GM21723 (cell line): Measurements from ENCODE around the gene CAPN8.
A peak's percentile ranks its signal among the peaks of the same experiment; 100 is the strongest.

ENCODE experiments used
- ATAC-seq: cut with Tn5 transposase; IDR thresholded peaks from one replicate; pipeline ENCODE4 v1.9.1; 2021; ENCODE audit warnings: mild to moderate bottlenecking, moderate library complexity; ENCODE audit not compliant: unreplicated experiment

CAPN8 gene

DNA sequence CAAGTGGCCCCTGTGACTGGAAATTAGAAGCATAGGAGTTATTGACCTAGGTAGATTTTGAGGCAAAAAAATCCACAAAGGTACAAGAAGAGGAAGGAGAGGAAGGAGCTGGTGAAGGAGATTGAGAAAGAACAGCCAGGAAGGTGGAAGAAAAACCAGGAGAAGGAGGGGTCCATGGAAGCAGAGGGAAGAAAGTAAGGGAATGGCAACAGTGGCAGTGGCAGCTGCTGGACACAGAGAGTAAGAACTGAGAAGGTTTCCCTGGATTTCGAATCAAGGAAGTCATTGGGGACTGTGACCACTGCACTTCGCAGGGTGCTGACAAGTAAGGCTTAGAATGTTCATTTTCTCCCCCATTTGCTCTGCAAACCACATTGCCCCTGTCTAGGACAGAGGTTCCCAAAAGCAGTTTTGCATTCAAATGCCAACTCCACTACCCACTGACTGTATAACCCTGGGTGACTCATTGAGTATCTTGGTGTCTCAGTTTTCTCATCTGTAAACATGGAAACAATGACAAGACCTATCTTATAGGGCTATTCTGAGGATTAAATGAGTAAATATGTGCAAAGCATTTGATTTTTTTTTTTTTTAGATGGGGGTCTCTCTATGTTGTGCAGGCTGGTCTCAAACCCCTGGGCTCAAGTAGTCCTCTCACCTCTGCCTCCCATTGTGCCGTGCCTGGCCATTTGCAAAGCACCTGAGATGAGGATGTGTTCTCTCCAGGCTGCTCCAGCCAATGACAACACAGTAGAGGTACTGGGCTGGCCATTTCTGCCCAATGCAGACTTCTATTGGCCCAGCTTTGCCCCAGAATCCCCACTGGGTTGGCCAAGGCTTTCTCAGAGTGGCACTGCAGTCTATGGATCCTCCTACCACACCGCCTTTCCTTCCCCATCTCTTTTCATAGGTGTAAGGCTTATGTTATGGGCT is 37.5 kb upstream of the CAPN8 start:
- no peak for ATAC-seq

DNA sequence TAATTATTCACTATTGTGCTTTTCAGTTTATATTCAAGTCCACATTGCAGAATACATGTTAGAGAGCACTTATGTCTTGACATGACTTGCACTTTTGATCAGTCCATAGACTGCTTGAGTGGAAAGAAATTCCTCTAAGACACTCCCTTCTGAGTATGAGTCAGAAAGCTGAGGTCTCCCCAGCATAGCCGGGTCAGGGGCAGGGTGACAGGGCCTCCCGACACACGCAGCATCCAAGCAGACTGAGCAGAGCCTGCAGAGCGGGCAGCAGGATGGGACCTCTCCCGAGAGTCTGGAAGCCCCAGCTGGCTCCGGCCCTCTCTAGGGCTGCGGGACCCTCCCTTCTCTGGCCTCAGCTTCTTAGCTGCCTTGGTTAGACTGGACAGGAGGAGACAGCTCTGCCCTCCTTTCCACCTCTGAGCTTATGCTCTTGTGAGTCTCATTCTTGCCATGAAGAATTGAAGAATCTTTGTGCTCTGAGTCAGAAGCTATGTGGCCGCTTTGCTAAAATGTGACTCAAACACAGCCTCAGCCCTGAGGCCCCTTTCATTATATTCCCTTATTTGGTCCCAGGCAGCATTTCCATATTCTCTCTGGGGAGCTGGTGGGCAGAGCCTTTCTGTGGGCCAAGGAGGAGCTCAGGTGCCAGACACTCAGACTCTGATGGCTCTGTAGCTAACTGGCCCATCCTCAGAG is 35.6 kb upstream of the CAPN8 start:
- ATAC-seq = no peak

DNA sequence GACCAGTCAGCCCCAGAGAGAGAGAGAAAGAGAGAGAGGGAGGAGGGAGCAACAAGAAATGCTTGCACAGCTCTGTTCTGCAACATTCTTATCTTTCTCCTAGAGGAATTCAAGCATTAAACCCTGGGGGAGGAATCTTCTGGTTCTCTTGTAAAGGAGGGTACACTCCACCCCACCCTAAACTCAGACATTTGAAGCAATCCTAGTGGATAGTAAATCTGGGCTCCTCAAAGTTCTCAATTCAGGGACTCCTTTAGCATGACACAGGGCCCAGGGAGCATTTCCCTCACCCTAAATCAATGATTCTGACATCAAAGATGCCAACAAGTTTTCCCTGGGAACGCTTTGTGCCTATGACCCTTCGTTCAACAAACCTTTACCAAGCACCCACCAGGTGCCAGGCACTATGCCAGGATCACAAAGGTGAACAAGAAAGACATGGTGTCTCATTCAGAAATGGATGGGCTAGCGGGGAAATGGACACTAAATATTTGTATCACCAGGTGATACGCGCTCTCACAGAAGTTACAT is 35.0 kb upstream of the CAPN8 start:
- no peak for ATAC-seq

DNA sequence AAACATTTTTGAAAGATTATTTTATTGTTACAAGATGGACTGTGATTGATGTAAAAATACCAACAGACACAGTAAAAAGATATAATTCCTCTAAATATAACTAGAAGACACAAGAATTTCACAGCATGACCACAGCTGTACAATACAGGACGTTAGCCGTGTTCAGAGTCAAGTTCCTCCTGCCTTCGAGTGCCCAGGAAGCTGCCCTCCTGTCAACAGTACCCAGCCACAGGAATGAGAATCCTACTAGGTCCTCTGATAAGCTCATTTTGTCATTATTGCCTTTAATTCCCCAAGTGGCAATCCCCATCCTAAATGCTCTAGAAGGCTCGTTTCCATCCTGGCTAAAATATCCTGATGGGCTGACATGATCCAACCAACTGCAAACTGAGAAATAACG is 30.4 kb upstream of the CAPN8 start:
- ATAC-seq = no peak

DNA sequence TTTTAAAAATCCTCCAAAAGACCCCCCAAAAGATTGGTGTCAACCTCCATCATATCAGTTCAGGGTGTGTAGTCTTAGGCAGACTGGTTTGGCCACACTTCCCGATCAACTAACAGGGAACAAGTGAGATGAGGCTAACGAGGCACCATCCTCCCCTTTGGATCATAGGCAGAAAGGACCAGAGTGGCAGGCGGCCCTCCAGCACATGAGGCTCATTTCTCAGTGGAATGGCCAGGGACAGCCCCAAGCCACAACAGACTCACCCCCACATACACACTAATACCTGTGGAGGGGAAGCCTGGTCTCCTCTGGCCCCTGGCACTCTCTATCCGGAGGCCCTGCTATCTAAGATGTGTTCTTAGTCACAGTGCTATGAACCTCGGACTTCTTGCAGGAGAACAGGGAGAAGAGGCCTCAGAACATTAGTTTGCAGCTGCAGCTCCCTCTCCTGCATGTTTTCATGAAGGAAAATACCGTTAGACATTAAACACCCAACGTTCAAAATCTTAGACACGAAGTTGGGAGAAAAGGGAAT is 29.6 kb upstream of the CAPN8 start:
- no peak for ATAC-seq

DNA sequence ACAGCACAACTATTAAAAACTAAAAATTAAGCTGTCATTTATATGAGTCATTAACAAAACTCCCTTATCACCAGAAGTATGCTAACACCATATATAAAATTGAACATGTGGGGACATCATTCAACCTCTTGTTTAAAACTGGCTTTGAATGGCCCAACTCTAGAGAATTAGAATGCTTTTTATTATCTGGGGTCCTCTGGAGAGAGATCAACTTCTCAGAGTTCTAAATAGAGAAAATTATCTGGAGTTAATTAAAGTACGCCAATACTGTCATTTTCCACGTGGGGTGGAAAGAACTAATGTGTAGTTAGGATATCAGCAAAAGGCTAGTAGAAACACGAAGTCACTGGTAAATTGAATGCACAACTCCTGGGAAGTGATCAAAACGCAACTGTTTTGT is 25.6 kb upstream of the CAPN8 start:
- ATAC-seq = no peak

DNA sequence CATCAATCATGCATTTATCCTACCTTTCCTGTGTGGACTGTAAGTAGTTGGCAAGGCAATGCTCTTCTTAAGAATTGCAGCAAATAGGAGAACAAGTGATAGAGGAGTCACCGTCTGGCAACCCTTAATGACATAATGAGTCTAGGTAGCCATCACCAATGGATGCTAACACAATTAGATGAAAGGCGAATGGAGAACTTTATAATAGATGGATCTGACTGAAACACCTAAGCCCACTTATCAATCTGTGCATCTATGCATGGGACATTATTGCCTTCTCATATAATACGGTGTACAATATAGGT is 18.9 kb upstream of the CAPN8 start:
- no peak for ATAC-seq

DNA sequence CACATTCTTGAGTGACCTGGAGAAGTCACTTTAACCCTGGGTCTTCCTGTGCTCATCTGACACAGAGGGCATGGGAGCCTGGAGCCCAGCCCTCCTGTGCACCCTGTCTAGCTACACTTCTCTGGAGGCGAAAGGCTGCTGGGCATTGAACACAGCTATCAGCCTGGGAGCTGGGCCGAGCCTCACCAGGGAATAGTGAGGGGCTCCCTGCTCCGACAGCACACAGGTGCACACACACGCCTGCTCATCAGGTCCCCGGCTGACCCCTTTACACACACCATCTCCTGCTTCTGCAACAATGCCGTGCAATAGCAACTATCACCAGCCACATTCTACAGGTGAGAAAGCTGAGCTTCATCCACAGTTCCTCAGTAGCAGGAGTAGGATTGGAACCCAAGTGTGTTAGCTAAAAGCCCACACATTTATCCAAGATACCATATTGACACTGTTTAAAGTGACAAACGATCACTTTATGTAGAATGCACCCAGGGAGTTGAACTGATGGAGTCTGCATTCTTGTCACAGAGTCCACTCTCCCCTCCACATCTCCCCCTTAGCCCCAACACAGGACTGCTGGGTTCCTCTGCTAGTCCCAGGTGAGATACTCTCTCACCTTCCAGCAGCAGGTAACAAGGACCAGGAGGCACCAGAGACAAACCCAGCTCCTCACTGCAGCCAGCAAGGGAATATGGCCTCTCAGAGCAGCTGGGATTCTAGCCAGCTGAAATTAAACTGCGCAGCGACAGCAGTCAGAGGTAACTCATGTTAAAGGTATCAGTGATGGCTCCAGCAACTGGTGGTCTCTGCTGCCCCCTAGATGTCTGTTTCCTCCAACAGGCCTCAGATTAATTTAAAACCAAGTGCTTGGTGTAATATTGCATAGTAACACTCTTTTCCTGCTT is 18.3 kb upstream of the CAPN8 start:
- ATAC-seq = peak; percentile 47

DNA sequence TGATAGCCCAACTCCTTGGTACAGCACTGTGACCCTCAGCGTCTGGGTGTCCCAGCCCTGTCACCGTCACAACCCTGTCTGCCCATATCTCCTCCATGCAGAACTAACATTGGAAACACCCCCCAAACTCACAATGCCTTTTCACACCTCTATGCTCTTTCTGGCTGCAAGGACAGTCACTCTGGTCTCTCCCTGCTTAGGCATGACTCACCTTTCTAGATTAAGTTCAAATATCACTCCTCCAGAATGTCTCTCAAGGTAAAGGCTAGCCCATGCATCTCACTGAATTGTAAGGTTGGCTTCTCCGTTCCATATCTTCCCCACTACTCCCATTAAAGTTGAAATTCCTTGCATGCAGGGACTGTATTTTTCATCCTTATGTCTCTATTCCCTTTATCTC is 17.0 kb upstream of the CAPN8 start:
- ATAC-seq = no peak

DNA sequence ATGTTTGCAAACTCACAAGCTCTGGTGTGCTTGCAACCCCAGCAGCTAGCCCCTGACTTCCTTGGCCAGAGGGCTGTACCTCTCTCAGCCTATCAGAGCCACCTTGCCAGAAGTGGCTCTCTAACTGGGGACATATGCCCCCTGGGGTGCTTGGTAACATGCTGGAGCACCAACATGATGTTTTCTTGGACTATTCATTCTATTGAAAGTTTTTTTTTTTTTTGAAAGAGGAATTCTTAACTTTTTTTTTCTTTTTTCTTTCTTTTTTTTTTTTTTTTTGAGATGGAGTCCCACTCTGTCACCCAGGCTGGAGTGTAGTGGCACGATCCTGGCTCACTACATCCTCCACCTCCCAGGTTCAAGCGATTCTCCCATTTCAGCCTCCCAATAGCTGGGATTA is 14.7 kb upstream of the CAPN8 start:
- no peak for ATAC-seq

DNA sequence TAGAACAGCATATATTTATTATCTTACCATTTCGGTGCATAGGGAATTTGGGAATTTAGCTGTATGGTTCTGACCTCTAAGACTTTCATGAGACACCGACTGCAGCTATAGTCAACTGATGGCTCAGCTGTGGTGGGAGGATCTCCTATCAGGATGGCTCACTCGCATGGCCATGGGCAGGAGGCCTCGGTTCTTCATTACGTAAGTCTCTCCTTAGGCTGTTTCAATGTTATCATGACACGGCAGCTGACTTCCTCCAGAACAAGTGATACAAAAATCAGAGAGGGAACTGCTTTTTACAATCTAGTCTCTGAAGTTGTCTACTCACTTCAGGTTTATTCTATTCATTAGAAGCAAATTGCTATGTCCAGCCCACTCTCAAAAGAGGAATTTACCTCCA is 13.3 kb upstream of the CAPN8 start:
- no peak for ATAC-seq

DNA sequence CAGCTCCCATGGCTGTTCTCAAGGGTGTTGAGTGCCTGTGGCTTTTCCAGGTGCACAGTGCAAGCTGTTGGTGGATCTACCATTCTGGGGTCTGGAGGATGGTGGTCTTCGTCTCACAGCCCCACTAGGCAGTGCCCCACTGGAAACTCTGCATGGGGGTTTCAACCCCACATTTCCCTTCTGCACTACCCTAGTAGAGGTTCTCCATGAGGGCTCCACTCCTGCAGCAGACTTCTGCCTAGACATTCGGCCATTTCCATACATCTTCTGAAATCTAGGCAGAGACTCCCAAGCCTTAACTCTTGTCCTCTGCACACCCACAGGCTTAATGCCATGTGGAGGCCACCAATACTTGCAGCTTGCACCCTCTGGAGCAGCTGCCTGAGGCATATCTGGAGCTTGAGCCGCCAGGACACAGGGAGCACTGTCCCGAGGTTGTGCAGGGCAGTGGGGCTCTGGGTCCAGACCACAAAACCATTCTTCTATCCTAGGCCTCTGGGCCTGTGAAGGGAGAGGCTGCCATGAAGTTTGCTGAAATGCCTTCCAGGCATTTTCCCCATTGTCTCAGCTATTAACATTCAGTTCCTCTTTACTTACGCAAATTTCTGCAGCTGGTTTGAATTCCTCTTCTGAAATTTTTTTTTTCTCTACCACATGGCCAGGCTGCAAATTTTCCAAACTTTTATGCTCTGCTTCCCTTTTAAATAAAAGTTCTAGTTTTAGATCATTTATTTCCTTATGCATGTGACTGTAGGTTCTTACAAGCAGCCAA is 8.8 kb upstream of the CAPN8 start:
- no peak for ATAC-seq

DNA sequence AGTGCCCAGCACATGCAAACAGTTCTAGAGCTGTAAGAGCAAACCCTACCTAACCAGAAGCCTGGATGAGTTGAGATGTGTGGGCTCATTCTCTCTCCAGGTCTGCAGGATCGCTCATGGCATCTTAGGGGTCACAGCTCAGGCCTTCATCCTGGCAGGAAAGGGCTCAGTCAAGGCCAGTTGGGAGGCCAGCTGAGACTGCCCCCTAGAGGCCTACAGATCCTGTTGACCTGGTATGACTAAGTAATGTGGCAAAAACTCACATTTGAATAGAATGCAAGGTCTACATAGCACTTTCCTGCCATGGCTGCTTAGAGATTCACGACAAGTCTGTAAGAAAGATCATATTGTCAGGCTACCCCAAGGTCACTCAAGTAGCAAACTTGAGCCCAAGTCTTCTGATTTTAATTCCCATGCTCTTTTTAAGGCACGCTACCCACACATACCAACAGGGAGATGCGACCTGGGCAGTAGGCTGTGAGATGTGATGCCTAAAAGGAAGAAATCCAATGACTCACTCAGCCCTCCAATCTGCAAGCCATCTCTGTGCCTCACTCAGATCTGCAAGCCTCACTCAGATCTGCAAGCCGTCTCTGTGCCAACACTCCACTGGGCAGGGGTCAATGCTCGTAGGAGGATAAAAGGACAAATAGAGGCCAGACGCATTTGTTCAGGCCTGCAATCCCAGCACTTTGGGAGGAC is 5.1 kb upstream of the CAPN8 start:
- no peak for ATAC-seq

DNA sequence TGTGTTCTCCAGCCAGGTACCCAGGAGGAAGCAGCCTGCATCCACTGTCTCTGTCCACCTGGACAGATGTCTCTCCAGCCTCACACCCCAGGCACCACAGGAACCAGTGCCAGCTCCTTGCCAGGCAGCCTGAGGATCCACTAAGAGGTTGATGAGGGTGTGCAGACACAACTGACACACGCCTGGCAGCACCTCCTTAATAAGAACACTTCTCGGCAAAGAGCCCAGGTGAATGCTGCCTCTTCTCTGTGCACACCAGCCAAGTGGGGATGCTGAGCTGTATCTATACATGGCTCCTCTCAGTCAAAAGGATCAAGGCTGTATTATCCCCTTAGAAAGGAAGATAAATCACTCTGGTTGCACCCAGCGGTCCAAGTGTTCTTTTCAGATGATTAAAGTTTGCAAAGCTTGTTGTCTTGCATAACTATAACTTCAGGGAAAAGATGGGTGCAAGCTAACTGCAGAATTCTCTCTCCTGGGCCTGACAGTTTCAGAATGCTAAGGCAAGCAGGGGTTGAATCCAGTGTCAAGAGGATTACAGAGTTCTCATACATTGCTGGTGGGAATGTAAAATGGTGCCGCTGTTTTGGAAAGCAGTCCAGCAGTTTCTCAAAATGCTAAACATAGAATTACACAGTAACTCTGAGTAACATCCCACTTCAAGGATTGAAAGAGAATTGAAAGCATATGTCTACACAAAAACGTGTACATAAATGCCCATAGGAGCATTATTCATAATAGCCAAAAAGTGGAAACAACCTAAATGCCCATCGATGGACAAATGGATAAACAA is 3.7 kb upstream of the CAPN8 start:
- ATAC-seq = no peak

DNA sequence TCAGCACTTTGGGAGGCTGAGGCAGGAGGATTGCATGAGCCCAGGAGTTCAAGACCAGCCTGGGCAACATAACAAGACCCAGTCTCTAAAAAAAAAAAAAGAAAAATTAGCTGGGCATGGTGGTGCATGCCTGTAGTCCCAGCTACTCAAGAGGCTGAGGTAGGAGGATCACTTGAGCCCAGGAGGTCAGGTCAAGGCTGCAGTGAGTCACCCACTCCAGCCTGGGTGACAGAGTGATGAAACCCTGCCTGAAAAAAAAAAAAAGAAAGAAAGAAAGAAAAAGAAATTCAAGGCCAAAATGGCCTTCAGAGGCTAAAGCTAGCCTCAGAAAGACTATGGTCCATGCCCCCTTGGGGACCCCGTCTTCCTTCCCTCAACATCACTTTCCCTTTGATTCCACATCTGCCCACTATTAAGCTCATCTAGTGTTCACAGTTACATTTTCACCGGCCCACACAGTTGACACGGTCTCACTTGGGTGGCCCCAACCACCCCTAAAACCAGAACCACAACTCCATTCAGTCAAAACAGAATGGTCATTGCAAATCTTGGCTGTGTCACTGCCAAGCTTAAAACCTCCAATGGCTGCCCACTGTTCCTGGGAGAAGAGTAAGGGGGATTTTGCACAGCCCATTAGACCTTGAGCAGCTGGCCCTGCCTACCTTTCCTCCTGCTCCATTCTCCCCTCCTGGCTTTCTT is 2.1 kb upstream of the CAPN8 start:
- ATAC-seq = no peak

DNA sequence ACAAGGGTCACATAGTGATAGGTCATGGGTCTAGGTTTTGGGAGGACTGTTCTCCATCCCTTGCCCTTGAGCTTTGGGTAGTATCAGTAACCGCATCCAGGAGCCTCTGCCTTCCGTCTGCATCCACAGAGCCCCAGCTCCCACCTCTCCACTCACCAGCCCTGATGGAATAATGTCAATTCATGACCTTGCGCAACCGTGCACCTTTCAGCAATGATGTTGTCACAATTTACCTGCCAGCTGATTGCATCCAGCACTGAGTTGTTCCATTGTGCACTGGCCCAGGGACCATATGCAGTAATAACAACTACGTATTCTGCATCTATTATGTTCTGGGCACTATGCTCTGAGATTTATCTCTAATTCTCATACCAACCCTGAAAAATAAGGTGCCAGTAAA is 1.4 kb downstream of the CAPN8 start:
- no peak for ATAC-seq

DNA sequence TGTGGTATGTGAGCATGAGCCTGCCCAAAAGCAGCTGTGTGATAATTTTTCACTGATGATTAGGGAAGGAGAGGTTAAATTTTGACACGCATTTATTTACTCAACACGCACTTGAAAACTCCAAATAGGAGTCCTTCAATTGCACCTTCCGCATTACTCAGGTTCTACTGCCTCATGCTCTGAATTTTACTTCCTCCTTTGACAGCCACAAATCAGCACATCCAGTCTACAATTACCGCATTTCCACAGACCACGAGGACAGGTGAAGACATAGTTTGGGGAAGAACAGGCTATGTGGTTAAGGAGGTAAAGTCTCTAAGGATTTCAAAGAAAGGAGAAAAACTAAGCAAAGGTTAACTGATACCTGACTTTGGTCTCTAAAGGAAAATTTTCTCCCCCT is 2.6 kb downstream of the CAPN8 start:
- no peak for ATAC-seq

DNA sequence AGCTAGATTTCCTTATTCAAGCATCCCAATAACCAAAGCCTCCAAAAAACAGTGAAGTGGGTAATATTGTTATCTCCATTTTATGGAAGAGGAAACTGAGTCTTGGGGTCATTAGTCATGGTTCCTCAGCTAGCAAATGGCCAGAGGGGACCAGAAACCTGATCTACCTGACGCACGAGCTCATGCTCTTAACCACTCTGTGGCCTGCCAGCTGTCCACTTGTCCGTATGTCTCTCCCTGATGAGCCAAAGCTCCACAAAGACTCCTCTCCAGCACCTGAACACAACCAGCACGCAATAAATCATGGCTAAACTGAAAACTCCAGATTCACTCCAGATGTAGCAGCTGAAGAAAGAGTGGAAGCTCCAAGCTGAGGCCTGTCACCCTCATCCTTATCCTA is 5.8 kb downstream of the CAPN8 start:
- no peak for ATAC-seq
